Skin epidermis (tissue), 12 donors: Measurements from ENCODE around the gene MOB2.

ENCODE experiments used
- H3K27ac ChIP-seq, 21 experiments: fragments of 200-600 bp; sonication (generic) in 11 of 21; one replicate each; pipeline ENCODE4 v1.5.0; 2020; ENCODE audit warnings: mild to moderate bottlenecking in 3 of 21, inconsistent platforms in 2 of 21, moderate library complexity in 2 of 21
- H3K4me3 ChIP-seq, 7 experiments: fragments of 200-600 bp; sonication (generic) in 2 of 7; one replicate each; pipeline ENCODE4 v1.5.0; 2020; ENCODE audit warnings: inconsistent platforms in 2 of 7, mild to moderate bottlenecking in 2 of 7, moderate library complexity in 1 of 7

The MOB2 gene

DNA sequence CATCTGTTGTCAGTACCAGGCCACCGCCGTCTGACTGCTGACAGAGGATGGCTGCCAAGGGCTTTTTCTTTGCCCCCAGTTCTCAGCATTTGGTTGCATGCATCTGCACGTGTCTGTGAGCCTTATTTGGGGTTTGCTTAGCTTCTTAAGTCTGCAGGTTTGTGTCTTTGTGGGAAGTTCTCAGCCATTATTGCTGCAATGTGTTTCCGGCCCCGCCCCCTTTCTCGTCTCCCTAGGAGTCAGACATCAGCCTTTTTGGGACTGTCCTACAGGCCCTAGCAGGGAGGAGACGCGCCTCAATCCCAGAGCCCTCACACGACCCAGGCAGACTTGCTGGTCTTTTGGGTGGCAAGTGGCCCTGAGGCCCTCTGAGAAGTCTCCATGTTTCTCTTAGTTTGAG is 8.0 kb downstream of the MOB2 start:
- Histone ChIP-seq H3K4me3 (no peak overlapping the region), H3K27ac (no peak overlapping the region)

DNA sequence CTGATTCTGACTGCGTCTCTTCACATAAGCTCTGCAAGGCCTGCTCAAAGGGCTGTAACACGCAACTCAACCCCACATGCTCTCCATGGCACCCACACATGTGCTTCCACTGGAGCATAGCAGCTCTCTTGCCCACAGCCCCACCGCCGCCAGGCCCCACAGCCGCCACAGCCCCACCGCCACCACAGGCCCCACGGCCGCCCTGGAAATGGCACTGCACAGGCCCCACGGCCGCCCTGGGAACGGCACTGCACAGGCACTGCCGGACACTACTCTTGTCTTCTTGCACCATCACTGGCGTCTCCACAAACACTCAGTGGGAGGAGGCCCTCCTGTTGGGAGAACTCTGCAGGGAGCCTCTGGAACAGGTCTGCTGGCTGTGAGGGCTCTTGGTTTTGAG is 8.6 kb downstream of the MOB2 start:
- Histone ChIP-seq H3K27ac (no peak overlapping the region), H3K4me3 (no peak overlapping the region)

DNA sequence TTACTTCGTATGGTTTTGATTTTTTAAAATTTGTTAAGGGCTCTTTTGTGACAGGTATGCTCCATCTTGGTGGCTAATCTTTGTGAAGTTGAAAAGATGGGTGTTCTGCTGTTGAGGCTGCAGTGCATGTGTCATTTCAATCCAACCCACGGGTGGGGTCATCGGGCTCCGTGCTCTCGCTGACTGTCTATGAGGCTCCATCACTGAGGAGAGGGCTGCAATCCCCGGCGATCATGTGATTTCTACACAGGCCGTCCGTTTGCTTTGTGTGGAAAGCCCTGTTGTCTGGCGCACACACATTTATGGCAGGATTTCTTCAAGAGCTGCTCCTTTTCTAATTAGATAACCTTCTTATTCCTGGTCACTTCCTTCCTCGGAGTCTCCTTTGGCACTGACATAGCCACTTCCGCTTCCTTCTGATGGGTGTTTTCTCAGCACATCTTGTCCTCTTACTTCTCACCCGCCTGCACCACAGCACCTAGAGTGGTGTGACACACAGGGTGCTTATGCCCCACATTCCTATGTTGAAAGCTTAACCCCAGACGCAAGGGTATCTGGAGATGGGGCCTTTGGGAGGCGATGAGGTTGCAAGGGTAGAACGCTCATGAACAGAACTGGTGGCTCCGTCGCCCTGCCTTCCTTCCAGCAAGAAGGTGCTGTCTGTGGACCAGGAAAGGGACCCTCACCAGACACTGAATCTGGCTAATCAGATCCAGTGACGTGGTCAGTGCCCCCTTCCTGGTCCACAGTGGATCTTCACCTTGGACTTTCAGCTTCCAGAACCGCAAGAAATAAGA is 9.4 kb downstream of the MOB2 start:
- H3K27ac ChIP-seq: no peak overlapping the region

DNA sequence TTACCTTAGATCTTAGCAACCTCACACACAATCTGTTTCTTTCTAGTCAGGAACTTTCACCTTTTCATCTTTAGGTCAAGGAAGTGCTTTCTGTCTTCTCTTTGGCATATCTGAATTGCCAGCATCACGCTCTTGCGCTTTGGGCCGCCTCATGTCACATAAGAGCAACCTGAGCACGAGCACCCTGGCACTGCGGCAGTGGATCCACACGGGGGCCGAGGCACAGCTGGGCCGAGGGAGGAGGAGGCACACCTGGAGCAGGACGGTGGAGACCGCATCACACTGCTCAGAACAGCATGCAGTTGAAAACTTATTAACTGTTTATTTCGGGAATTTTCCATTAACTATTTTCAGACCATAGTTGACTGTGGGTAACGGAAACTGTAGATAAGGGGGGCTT is 10.7 kb downstream of the MOB2 start:
- Histone ChIP-seq H3K4me3 (no peak overlapping the region), H3K27ac (no peak overlapping the region)

More for the DNA sequence above, 9.4 kb downstream of the MOB2 start:
- H3K4me3 ChIP-seq: no peak overlapping the region

DNA sequence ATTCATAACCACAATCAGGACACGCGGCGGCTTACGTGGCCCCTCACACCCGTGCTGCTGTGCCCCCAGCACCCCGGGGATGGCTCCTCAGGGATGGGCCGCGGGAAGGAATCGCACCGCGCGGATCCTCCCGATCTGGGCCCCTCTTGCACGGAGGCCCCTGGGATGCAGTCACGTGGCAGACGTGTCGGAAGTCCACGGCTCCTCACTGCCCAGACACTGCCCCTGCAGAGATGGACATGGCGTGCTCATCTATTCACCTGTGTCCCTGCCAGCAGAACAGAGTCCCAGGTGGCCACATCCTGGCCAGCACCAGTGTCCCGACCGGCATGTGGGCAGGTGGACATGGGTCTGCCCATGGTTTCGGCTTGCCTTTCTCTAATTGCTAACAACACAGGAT is 12.8 kb downstream of the MOB2 start:
- no peak overlapping the region for H3K4me3 ChIP-seq
- no peak overlapping the region for H3K27ac ChIP-seq

DNA sequence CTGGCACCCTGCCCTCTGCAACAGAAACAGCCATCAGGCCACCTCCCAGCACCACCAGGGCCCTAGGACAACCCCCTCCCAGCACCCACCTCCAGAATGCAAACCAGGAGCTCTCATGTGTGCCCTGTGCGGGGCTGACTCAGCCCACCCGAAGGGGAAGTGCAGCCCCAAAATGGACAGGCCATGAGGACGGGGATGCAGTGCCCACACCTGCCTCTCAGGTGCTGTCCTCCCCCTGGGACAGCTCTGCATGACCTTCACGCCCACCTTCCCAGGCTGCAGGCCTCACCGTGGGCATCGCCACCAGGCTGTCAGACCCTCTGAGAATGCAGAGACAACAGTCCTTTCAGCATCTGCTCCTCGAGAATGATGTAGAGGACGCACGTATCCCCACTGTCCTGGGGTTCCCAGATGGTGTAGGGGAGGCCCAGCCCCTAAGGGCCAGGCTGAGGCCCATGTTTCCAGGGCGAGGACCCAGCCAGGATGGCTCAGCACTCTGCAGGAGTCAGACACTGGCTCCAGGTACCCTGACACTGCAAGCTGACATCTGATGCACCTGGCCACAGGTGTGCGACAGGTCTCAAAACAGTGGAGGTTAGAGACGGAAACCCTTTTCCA is 13.5 kb downstream of the MOB2 start:
- Histone ChIP-seq H3K4me3 (no peak overlapping the region), H3K27ac (no peak overlapping the region)

DNA sequence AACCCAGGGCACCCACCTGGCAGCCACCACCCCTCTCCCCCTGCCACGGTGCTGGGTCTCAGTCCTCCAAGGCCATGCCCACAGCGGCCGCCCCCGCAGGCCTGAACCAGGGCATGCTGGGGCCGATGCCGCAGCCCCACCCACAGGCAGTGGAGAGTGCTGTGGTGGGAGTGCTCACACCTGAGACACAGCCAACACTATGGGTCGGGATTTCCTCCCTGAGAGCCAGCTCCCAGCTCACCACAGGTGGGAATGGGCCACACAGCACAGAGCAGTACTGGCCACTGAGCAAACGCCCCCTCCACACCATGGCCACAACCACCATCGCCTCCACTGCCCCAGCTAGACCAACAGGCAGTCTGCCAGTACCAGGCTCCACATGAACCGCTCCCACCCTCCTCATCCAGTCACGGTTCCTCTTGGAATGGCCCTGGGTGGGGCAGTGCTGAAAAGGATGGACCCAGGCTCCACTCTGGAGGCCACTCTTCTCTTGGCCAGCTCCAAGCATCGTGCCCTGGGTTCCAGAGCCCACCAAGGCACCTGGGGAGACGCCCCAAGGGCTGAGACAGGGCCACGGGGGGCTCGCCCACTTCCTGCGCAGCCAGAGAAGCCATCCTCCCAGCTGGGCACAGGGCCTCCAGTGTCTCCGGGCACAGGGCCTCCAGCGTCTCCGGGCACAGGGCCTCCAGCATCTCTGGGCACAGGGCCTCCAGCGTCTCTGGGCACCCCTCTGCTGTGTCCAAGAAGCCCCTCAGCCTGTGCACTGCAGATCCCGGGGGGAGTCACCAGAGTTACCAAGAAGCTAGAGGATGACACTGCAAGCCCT is 14.2 kb downstream of the MOB2 start:
- H3K27ac ChIP-seq: no peak overlapping the region
- H3K4me3 ChIP-seq: no peak overlapping the region

DNA sequence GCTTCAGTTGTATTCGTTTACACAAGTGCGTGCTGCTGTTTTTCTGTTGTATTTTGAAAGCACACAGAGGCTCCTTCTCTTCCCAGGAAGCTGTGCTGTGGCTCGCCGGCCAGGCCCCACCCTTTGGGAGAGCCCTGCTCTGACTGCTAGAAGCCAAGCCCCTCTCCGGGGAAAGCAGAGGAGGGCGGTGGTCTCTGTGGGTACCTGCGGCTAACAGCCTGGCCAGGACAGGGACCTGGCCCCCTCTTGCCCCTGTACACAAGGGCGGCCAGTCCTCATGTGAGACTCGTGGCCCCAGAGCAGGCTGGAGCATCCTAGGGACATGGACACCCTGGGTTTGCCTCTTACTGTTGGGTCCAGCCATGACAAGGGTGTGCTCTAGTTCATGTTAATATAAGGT is 14.8 kb downstream of the MOB2 start:
- H3K27ac ChIP-seq: no peak overlapping the region
- no peak overlapping the region for H3K4me3 ChIP-seq

DNA sequence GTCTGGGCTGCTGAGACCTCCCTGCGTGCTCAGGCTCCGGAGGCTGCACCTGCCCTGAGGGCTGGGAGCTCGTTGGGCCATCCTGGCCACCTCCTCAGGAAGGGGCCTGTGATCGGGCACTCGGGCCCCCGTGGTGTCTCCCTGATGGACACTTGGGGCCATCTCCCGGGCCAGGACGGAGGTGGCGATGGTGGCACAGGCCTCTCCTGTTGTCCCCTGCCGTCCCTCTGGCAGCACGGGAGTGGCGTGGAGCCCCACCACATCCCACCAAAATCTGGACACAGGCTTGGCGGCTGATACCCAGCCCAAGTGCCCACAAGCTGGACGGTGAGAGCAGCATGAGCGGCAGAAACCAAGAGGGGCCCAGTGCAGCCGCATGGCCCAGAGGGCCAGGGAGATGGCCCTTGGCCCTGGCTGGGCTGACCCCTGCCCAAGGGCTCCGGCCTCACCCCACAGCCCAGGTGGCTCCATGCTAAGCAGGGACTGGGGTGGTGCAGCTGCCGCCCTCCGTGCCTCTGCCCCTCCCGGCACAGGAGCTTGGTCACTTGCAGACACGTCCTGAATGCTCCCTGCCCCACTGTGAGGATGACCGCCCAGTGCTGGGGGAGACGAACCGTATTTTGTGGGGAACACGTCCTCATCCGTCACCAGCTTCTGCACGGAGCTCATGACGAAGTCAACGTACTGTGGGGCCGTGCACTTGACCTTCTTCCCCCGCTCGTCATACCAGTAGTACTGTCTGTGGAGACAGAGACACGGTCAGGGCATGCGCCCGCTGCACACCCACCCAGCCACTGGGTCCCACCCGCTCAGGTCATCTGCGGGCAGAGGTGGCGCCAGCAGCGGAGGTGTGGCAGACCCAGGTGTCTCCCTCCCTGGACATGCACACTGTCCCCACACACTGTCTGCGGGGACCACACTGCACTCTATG is 15.6 kb downstream of the MOB2 start:
- Histone ChIP-seq H3K4me3 (no peak overlapping the region), H3K27ac (no peak overlapping the region)

DNA sequence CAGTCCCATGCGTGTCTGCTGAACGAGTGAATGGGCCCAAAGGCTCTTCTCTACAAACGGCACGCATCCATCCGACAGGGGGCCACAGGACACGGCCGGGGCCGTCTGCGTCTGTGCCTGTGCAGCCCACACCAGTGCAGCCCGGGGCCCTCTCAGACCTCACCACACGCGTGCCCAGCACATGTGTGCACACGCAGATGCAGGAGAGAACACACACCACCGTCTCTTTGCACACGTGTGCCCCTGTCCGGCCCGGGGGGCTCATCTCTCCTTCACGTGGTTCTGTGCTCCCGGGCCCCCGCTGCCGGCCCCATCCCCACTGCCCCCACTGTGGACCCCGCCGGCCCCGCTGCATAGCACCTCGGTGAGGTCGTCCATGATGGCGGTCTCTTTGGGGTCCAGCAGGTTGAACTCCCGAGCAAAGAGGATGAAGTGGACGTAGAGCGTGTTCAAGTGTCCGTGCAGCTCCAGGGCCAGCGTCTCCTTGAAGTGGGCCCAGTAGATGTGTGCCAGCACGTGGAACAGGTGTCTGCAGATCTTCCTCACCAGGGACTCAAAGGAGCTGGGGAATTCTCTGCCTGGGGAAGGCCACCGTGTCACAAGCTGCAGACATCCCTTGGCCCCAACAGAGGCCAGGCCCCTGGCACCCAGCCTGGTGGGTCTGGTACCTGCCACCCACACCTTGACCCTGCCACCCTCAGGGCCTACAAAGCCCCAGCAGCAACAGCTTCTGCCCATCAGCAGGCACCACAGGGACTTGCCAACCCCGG is 16.5 kb downstream of the MOB2 start:
- Histone ChIP-seq H3K27ac (no peak overlapping the region), H3K4me3 (no peak overlapping the region)

DNA sequence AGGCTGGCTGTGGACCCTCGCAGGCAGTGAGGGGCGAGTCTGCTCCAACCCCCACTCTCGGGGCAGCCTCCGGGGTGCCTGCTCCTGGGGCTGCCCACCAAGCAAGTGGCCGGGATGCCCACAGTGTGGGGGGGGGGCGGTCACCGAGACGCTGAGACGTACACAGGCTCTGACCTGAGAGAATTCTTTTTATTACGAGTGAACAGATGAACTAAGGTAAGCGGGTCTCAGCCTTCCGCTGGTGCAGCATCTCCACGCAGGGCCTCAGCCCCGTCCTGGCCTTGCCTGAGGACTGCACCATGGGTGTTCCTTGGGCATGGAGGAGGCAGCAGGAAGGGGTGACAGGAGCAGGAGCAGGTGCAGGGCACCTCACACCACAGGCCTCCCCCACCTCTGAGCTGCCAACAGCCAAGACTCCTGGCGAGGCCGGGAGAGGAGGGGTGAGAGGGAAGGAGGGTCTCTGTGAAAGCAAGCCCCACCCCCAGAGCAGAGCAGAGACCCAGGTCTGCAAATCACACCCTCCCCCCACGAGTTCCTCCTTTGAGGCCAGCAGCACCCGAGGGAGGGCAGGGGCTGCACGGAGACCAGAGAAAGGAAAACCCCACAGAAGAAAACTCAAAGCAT is 17.2 kb downstream of the MOB2 start:
- H3K4me3 ChIP-seq: no peak overlapping the region
- H3K27ac ChIP-seq: no peak overlapping the region

DNA sequence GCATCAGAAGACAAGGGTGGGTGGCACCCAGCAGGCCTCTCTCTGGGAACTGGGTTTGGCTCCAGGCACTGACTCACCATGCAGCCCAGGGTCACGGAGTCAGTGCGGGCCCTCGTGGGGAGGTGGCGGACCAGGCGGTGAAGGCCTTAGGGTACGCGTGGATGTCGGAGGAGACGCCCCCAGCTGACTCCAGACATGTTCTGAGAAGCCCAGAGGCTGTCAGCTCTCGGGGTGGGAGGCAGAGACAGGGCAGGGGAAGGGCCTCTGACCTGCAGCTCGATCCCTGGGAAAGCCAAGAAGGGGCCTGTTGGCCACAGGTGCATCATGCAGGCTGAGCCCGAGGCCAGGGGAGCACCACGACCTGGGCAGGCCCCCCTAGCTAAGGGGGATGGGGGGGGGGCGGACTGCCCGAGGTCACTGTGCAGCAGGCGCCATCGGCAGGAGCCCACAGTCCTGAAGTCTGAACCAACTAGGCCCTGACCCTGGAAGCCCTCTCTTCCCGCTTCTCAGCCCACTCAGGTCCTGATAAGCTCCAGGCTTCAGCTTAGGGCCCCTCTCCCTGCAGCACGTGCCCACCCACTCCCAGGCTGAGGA is 18.0 kb downstream of the MOB2 start:
- no peak overlapping the region for H3K27ac ChIP-seq
- H3K4me3 ChIP-seq: no peak overlapping the region

DNA sequence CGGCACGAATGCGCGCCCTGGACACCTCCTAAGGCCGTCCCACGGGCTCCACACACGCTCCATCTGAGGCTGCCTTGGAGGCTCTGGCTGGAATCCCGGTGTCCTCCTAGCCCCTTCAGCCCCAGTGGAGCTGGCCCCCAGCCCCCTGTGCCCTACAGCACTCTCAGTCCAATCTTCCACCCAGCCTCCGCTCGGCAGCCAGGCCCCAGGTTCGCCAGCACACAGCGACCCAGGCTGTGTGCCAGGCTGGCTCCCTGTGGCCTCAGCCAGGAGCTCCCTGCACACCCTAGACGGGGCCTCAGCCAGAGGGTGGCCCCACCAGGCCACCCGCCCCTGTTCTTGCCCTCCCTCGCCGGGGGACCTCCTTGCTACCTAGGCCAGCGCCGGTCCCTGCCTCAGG is 18.6 kb downstream of the MOB2 start:
- Histone ChIP-seq H3K27ac (no peak overlapping the region), H3K4me3 (no peak overlapping the region)

DNA sequence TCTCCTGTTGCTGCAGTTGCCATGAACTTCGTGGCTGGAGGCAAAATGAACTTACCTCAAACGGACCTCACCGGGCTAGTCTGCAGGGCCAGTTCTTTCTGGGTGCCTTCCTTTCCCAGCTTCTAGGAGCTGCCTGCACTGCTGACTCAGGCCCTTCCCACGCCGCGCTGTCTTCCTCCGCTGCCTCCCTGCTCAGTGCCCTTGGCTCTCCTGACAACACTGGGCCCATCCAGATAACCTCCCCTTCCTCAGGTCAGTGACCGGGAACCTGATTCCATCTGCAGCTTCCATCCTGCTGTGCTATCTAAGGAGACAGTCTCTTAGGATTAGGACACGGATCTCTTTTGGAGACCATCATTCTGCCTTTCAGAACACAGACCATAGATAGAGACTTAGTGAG is 19.3 kb downstream of the MOB2 start:
- no peak overlapping the region for H3K27ac ChIP-seq

DNA sequence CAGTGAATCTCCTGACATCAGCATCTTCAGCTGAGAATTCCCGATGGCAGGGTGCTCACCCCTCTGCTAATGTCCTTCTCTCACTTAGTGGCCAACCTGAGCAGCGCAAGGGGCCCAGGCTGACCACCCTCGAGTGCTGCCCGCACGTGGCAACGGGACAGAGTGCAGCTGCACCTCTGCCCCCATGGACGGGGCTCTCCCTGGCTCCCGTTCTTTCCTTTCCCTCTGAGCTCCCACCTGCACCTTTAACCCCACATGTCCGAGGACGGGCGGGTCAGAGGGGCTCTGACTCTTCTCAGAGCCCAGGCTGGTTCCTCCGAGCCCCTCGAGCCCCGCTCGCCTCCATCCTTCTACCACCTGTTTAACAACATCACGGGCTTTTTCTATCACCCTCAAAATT is 19.8 kb downstream of the MOB2 start:
- no peak overlapping the region for H3K4me3 ChIP-seq
- H3K27ac ChIP-seq: no peak overlapping the region

More for the DNA sequence above, 19.3 kb downstream of the MOB2 start:
- no peak overlapping the region for H3K4me3 ChIP-seq

DNA sequence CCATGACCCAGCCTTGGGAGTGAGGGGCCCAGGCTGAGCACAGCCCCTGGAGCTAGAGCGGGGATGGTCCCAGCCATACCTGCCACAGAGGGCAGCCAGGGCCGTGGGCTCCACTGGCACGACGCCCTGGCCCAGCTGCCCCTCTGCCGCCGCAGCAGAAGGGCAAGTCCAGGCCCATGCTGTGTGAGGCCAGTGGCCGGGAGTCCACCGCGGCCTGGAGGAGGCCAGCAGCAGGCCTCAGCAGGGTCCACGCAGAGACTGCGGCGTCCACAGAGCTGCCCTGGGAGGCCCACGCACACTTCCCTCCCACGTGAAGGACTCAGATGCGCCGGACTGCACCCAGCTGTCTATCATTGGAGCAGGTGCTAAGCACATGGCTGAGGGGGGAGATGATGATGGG is 23.5 kb downstream of the MOB2 start:
- Histone ChIP-seq H3K4me3 (no peak overlapping the region), H3K27ac (no peak overlapping the region)

DNA sequence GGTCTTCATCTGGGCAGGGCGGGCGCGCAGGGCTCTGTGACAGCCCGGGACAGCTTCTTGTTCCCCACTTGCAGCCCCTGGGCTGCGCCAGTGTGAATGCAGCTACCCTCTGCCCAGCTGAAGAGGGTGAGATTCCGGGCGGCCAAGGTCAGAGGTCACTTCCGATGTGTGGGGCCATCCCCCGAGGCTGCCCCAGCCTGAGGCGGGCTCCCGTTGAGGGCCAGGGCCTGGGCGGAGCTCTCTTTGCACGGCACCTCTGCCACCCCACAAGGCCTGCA is 23.9 kb downstream of the MOB2 start:
- H3K4me3 ChIP-seq: no peak overlapping the region
- no peak overlapping the region for H3K27ac ChIP-seq
